Nephron (organoid): Measurements from ENCODE around the gene WNT4.

Experiments used
- H3K27ac Mint-ChIP-seq, 3 experiments: 2 replicates each; pipeline ENCODE4 v1.8.0; 2020; ENCODE audit warnings: mixed read lengths in 3 of 3, mild to moderate bottlenecking in 2 of 3, moderate library complexity in 1 of 3
- H3K27me3 Mint-ChIP-seq: 2 replicates; pipeline ENCODE4 v1.8.0; 2021; ENCODE audit warnings: low read depth, mild to moderate bottlenecking, moderate library complexity, mixed read lengths
- H3K36me3 Mint-ChIP-seq: 2 replicates; pipeline ENCODE4 v1.8.0; 2020; ENCODE audit warnings: low read depth, mixed read lengths
- H3K4me1 Mint-ChIP-seq: 2 replicates; pipeline ENCODE4 v1.8.0; 2020; ENCODE audit warnings: mixed read lengths
- H3K4me3 Mint-ChIP-seq, 3 experiments: 2 replicates each; pipeline ENCODE4 v1.8.0; 2020; ENCODE audit warnings: mild to moderate bottlenecking in 3 of 3, mixed read lengths in 3 of 3, moderate library complexity in 2 of 3
- H3K9me3 Mint-ChIP-seq: 2 replicates; pipeline ENCODE4 v1.8.0; 2020; ENCODE audit warnings: mixed read lengths
- CTCF ChIP-seq, 3 experiments: fragments of 200-600 bp; sonication (generic); IDR thresholded peaks; one replicate each; pipeline ENCODE4 v1.5.0; 2021; ENCODE audit warnings: antibody characterized with exemption in 3 of 3; ENCODE audit not compliant: unreplicated experiment in 3 of 3

The WNT4 gene

GRCh38 chr1:22143065-22144033 is at the start of gene WNT4:
Gene WNT4, minus strand, starts transcription at chr1:22143097. Its CDS starts 175 bp downstream, at chr1:22142922.
- Mint-ChIP-seq H3K4me1 (peaks cover 17% of the 10 kb centered on the region), H3K27ac (peak within 1 kb of the TSS; percentile 23 to 76 (median 61)), H3K36me3 (peaks cover 6% of the 10 kb centered on the region), H3K27me3 (peaks cover 75% of the 10 kb centered on the region), H3K9me3 (no peaks in the 10 kb centered on the region), H3K4me3 (peak within 1 kb of the TSS; percentile 84 to 92 (median 90))
- TF ChIP-seq CTCF (IDR thresholded peaks at IDR 0.05; ENCODE audit: unreplicated experiment in 3 of 3), result peak in 2 of 3 experiments; percentile 37

GRCh38 chr1:22190731-22191130 is 47.8 kb upstream of the WNT4 start:
- no peaks in the 10 kb centered on the region for H3K9me3 Mint-ChIP-seq
- no peaks in the 10 kb centered on the region for H3K36me3 Mint-ChIP-seq
- H3K4me3 Mint-ChIP-seq, result no peak overlapping the region
- TF ChIP-seq CTCF (IDR thresholded peaks at IDR 0.05; ENCODE audit: unreplicated experiment in 3 of 3), result no peak
- no peaks in the 10 kb centered on the region for H3K4me1 Mint-ChIP-seq
- peaks cover 17% of the 10 kb centered on the region for H3K27me3 Mint-ChIP-seq
- no peak overlapping the region for H3K27ac Mint-ChIP-seq

GRCh38 chr1:22190251-22190650 is 47.4 kb upstream of the WNT4 start:
- no peak overlapping the region for H3K4me3 Mint-ChIP-seq
- H3K36me3 Mint-ChIP-seq, result no peaks in the 10 kb centered on the region
- H3K9me3 Mint-ChIP-seq, result no peaks in the 10 kb centered on the region
- TF ChIP-seq CTCF (IDR thresholded peaks at IDR 0.05; ENCODE audit: unreplicated experiment in 3 of 3), result no peak
- no peak overlapping the region for H3K27ac Mint-ChIP-seq
- no peaks in the 10 kb centered on the region for H3K4me1 Mint-ChIP-seq
- H3K27me3 Mint-ChIP-seq, result peaks cover 20% of the 10 kb centered on the region

GRCh38 chr1:22189619-22190018 is 46.7 kb upstream of the WNT4 start:
- H3K27ac Mint-ChIP-seq, result no peak overlapping the region
- no peaks in the 10 kb centered on the region for H3K36me3 Mint-ChIP-seq
- no peaks in the 10 kb centered on the region for H3K9me3 Mint-ChIP-seq
- no peak overlapping the region for H3K4me3 Mint-ChIP-seq
- no peak for TF ChIP-seq CTCF (IDR thresholded peaks at IDR 0.05; ENCODE audit: unreplicated experiment in 3 of 3)
- H3K4me1 Mint-ChIP-seq, result no peaks in the 10 kb centered on the region
- H3K27me3 Mint-ChIP-seq, result peaks cover 20% of the 10 kb centered on the region

- H3K4me1 Mint-ChIP-seq, result no peaks in the 10 kb centered on the region
- no peak for TF ChIP-seq CTCF (IDR thresholded peaks at IDR 0.05; ENCODE audit: unreplicated experiment in 3 of 3)
- H3K27me3 Mint-ChIP-seq, result peaks cover 20% of the 10 kb centered on the region
- no peaks in the 10 kb centered on the region for H3K9me3 Mint-ChIP-seq
- no peaks in the 10 kb centered on the region for H3K36me3 Mint-ChIP-seq
- no peak overlapping the region for H3K4me3 Mint-ChIP-seq
- H3K27ac Mint-ChIP-seq, result no peak overlapping the region
Measured at GRCh38 chr1:22188914-22189313, 46.0 kb upstream of the WNT4 start.
